HepG2 (cell line): ENCODE data around the gene TBC1D22A. TPM values are rescaled to one million over a fixed set of nuclear protein-coding genes. Genes with fewer than 3 reads are reported as not detected.

Source experiments
- ATAC-seq: fragments of 200-7000 bp; cut with Tn5 transposase; 3 replicates; pipeline ENCODE4 v1.9.1; 2020; ENCODE audit warnings: mild to moderate bottlenecking, moderate library complexity
- BruUV-seq: library from RNA; stranded (reverse); fragments of 400-500 nt; replicated peaks from 2 replicates; lab custom pipeline; 2021; lab: Mats Ljungman, UMichigan
- CTCF ChIA-PET: fragments of 300-600 bp; formaldehyde crosslinking; extraction: SDS; loops from one replicate; lab custom pipeline; 2021; ENCODE audit warnings: low total read pairs, inconsistent platforms, low intra/inter-chr PET ratio; lab: Yijun Ruan, JAX
- POLR2A ChIA-PET: fragments of 350-600 bp; sonication (Branson Sonifier 250); formaldehyde crosslinking; loops from one replicate; lab custom pipeline; 2020; ENCODE audit warnings: antibody characterized with exemption, inconsistent platforms; lab: Yijun Ruan, JAX
- DNase-seq: peaks from one replicate; pipeline ENCODE4 v3.0.0-alpha.2; 2015; ENCODE audit warnings: low spot score
- FAIRE-seq: peaks from 3 replicates; lab custom pipeline; 2011; peaks lifted over from hg19 to GRCh38; lab: Jason Lieb, UNC
- H2AFZ ChIP-seq: one replicate; pipeline ENCODE4 v1.6.1; 2011; ENCODE audit warnings: low read length, inconsistent platforms
- H3K27ac ChIP-seq: fragments of 300-600 bp; 3 replicates; pipeline ENCODE4 v1.8.0; 2011; ENCODE audit warnings: mixed run types, mild to moderate bottlenecking, mixed read lengths, low read length, inconsistent platforms; ENCODE audit not compliant: insufficient read depth; ENCODE audit errors: extremely low read length
- H3K27me3 ChIP-seq, 2 experiments: fragments of 200-600 bp in 1 of 2; 2 replicates in 1 of 2; 3 replicates in 1 of 2; pipeline versions ENCODE4 v1.6.0 to v1.8.0; 2011; ENCODE audit warnings: low read length in 2 of 2, mild to moderate bottlenecking in 2 of 2, moderate library complexity in 2 of 2, inconsistent platforms in 1 of 2; ENCODE audit not compliant: insufficient read depth in 2 of 2, control insufficient read depth in 1 of 2
- H3K36me3 ChIP-seq, 2 experiments: fragments of 200-600 bp in 1 of 2; replicated peaks in 1 of 2; 2 replicates in 1 of 2; 3 replicates in 1 of 2; pipeline versions ENCODE4 v1.5.1 to v1.8.0; 2011; ENCODE audit warnings: low read length in 2 of 2, inconsistent platforms in 1 of 2; ENCODE audit not compliant: insufficient read depth in 2 of 2, control insufficient read depth in 1 of 2
- H3K4me1 ChIP-seq: 2 replicates; pipeline ENCODE4 v1.5.1; 2012; ENCODE audit warnings: low read length, inconsistent platforms; ENCODE audit not compliant: insufficient read depth
- H3K4me2 ChIP-seq: 2 replicates; pipeline ENCODE4 v1.6.0; 2011; ENCODE audit warnings: low read depth, low read length, inconsistent platforms
- H3K4me3 ChIP-seq, 3 experiments: fragments of 200-600 bp in 1 of 3; sonication (generic), shearing (Covaris generic) in 1 of 3; replicated peaks in 1 of 3; 2 replicates each; pipeline ENCODE4 v1.5.1; 2011 to 2016; ENCODE audit warnings: low read length in 3 of 3, inconsistent platforms in 2 of 3, low read depth in 2 of 3, mild to moderate bottlenecking in 2 of 3, control low read depth in 1 of 3, mixed read lengths in 1 of 3; ENCODE audit not compliant: insufficient read depth in 1 of 3
- H3K79me2 ChIP-seq: one replicate; pipeline ENCODE4 v1.6.1; 2011; ENCODE audit warnings: low read length, inconsistent platforms; ENCODE audit not compliant: insufficient read depth
- H3K9ac ChIP-seq: 2 replicates; pipeline ENCODE4 v1.6.0; 2011; ENCODE audit warnings: mild to moderate bottlenecking, low read depth, low read length, inconsistent platforms; ENCODE audit not compliant: insufficient read depth
- H3K9me3 ChIP-seq: 2 replicates; pipeline ENCODE4 v1.5.1; 2012; ENCODE audit warnings: mild to moderate bottlenecking, low read length
- H4K20me1 ChIP-seq: 2 replicates; pipeline ENCODE4 v1.6.0; 2011; ENCODE audit warnings: inconsistent platforms, mild to moderate bottlenecking, low read length, moderate library complexity; ENCODE audit not compliant: insufficient read depth
- IRF1 ChIP-seq: sonication (generic); formaldehyde crosslinking; IDR thresholded peaks from 2 replicates; pipeline ENCODE4 v1.4.0; 2020; ENCODE audit warnings: low read depth, mild to moderate bottlenecking, missing genetic modification reagents
- PLSCR1 ChIP-seq: sonication (generic); formaldehyde crosslinking; IDR thresholded peaks from 2 replicates; pipeline ENCODE4 v1.5.0; 2020; ENCODE audit warnings: missing genetic modification reagents, mild to moderate bottlenecking, borderline replicate concordance
- SSRP1 ChIP-seq: IDR thresholded peaks from 2 replicates; pipeline ENCODE4 v1.6.1; 2016; ENCODE audit warnings: control low read depth
- ZFP36 ChIP-seq: fragments of 150-350 bp; IDR thresholded peaks from 2 replicates; pipeline ENCODE4 v1.6.1; 2018; ENCODE audit warnings: borderline replicate concordance, low read length, low read depth; ENCODE audit not compliant: partially characterized antibody
- ZMYM2 ChIP-seq: sonication (generic); formaldehyde crosslinking; IDR thresholded peaks from 2 replicates; pipeline ENCODE4 v1.8.0; 2022; ENCODE audit warnings: mild to moderate bottlenecking, missing genetic modification reagents
- WGBS: methylation state at CpG from one replicate; pipeline ENCODE4 v1.1.6; 2017; ENCODE audit warnings: low lambda C conversion rate; 5-methylcytosine and 5-hydroxymethylcytosine counted together
- in situ Hi-C: cut with HindIII; loops from 2 replicates; pipeline ENCODE4 v1.10.0; 2017; ENCODE audit warnings: low pct_unique_long_range_greater_than_20kb; ENCODE audit not compliant: extremely low pct_ligation_motif_present
- intact Hi-C: fragments of 100-400 bp; cut with micrococcal nuclease; formaldehyde crosslinking; loops from one replicate; pipeline ENCODE4 v1.10.0; 2022; ENCODE audit not compliant: unreplicated experiment
- polyA plus RNA-seq, 8 experiments: library from polyadenylated mRNA; depleted of rRNA in 3 of 8; stranded (reverse) in 7 of 8; unstranded in 1 of 8; fragments of >200 nt; fragmentation: Illumina TruSeq in 4 of 8; extraction: Trizol in 4 of 8; gene quantifications; 2 replicates each; pipeline versions ENCODE4 v1.2.1 to v1.2.3, GENCODE V29; 2011 to 2016; ENCODE audit warnings: low read depth in 4 of 8, missing spikeins in 1 of 8, mixed read lengths in 1 of 8; ENCODE audit not compliant: insufficient read depth in 1 of 8
- total RNA-seq, 5 experiments: library from RNA; depleted of rRNA; stranded (reverse); fragments of >200 nt; fragmentation: Illumina TruSeq; extraction: Trizol; gene quantifications; 2 replicates each; pipeline ENCODE4 v1.2.3, GENCODE V29; 2016; ENCODE audit warnings: low read depth in 1 of 5

Gene TBC1D22A
- total and polyA plus RNA-seq, 2 of the 13 experiments (the other 11 are each of a cell fraction or from before 2014, with no cell fraction given): 17.3 to 18.0 TPM

- Histone ChIP-seq H3K27me3 (no peaks in the 10 kb centered on the region), H2AFZ (no peak overlapping the region), H3K9ac (no peak overlapping the region), H3K4me1 (peaks cover 51% of the 10 kb centered on the region), H3K9me3 (no peaks in the 10 kb centered on the region), H3K4me3 (no peak overlapping the region), H3K27ac (no peak overlapping the region), H3K36me3 (peaks cover 15 to 16% of the 10 kb centered on the region in 2 experiments), H3K4me2 (no peak overlapping the region), H4K20me1 (no peaks in the 10 kb centered on the region), H3K79me2 (peaks cover 19% of the 10 kb centered on the region)
- FAIRE-seq (no peak), ATAC-seq (no peak), DNase-seq (no peak)
- no TSS peak for BruUV-seq
- ChIA-PET CTCF (no interaction called here), POLR2A (no interaction called here)
- WGBS: 90% methylated on average over 17 of the region's 21 CpGs
- TF ChIP-seq SSRP1: no peak
- TF ChIP-seq IRF1 (CRISPR knock-in tag): no peak
- no peak for TF ChIP-seq ZMYM2
- no peak for TF ChIP-seq ZFP36
- no peak for TF ChIP-seq PLSCR1 (CRISPR knock-in tag)
- intact Hi-C loops (no loop called here), in situ Hi-C loops (no loop called here)
Measured at GRCh38 chr22:46810856-46811786, 48.7 kb downstream of the TBC1D22A start.
